Activated CD8-positive, alpha-beta T cell treated with anti-CD3 and anti-CD28 coated beads for 36 hours (primary cell): ENCODE data around the gene RGS14. TPM values are rescaled to one million over a fixed set of nuclear protein-coding genes. Genes with fewer than 3 reads are reported as not detected.

Source experiments
- ATAC-seq: fragments of 200-7000 bp; cut with Tn5 transposase; one replicate; pipeline ENCODE4 v1.10.0; 2021; ENCODE audit warnings: mild to moderate bottlenecking, moderate library complexity
- CTCF ChIA-PET: fragments of 350-600 bp; sonication (Branson Sonifier 250); formaldehyde crosslinking; loops from one replicate; lab custom pipeline; 2021; ENCODE audit warnings: antibody characterized with exemption; lab: Charles Lee
- POLR2A ChIA-PET: fragments of 350-600 bp; sonication (Branson Sonifier 250); formaldehyde crosslinking; loops from one replicate; lab custom pipeline; 2021; ENCODE audit warnings: antibody characterized with exemption; lab: Charles Lee
- DNase-seq: peaks from one replicate; pipeline ENCODE4 v3.0.0-alpha.2; 2020
- H3K27ac Mint-ChIP-seq: one replicate; pipeline ENCODE4 v1.8.0; 2021; ENCODE audit warnings: mild to moderate bottlenecking, mixed read lengths
- H3K27me3 Mint-ChIP-seq: one replicate; pipeline ENCODE4 v1.8.0; 2021; ENCODE audit warnings: mixed read lengths
- H3K36me3 Mint-ChIP-seq: one replicate; pipeline ENCODE4 v1.8.0; 2021; ENCODE audit warnings: low read depth, mixed read lengths
- H3K4me1 Mint-ChIP-seq: one replicate; pipeline ENCODE4 v1.8.0; 2021; ENCODE audit warnings: low read depth, mixed read lengths
- H3K4me3 Mint-ChIP-seq: one replicate; pipeline ENCODE4 v1.8.0; 2021; ENCODE audit warnings: mild to moderate bottlenecking, moderate library complexity, mixed read lengths
- H3K9me3 Mint-ChIP-seq: one replicate; pipeline ENCODE4 v1.8.0; 2021; ENCODE audit warnings: mixed read lengths
- intact Hi-C: fragments of 100-400 bp; cut with micrococcal nuclease; formaldehyde crosslinking; loops from one replicate; pipeline ENCODE4 v1.10.0; 2022
- total RNA-seq, 2 experiments: library from RNA; stranded (reverse); gene quantifications; one replicate each; pipeline ENCODE4 v1.2.3, GENCODE V29; 2021
- TF ChIP-seq, protein P1 (sequence below): fragments of 200-600 bp; IDR thresholded peaks from one replicate; pipeline ENCODE4 v1.8.0; 2022; ENCODE audit warnings: antibody characterized with exemption, mild to moderate bottlenecking

Gene RGS14
- total RNA-seq, 2 experiments from 2014 or later: 50.4 to 52.5 TPM

GRCh38 chr5:177405312-177405711 is 47.6 kb downstream of the RGS14 start:
- H3K4me1 Mint-ChIP-seq: peaks cover 26% of the 10 kb centered on the region
- H3K27me3 Mint-ChIP-seq: peaks cover 23% of the 10 kb centered on the region
- TF ChIP-seq, protein P1, sequence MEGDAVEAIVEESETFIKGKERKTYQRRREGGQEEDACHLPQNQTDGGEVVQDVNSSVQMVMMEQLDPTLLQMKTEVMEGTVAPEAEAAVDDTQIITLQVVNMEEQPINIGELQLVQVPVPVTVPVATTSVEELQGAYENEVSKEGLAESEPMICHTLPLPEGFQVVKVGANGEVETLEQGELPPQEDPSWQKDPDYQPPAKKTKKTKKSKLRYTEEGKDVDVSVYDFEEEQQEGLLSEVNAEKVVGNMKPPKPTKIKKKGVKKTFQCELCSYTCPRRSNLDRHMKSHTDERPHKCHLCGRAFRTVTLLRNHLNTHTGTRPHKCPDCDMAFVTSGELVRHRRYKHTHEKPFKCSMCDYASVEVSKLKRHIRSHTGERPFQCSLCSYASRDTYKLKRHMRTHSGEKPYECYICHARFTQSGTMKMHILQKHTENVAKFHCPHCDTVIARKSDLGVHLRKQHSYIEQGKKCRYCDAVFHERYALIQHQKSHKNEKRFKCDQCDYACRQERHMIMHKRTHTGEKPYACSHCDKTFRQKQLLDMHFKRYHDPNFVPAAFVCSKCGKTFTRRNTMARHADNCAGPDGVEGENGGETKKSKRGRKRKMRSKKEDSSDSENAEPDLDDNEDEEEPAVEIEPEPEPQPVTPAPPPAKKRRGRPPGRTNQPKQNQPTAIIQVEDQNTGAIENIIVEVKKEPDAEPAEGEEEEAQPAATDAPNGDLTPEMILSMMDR: no peak
- H3K27ac Mint-ChIP-seq: no peak overlapping the region
- no peaks in the 10 kb centered on the region for H3K36me3 Mint-ChIP-seq
- CTCF ChIA-PET: interaction anchor here (1.1 to 10.5 kb wide), 17 partner anchors 10 to 292 kb away, joined by 3 to 415 read pairs (median 39); partner anchors contain the start of genes DOK3, GRK6, MXD3 and PRR7
- no peak for ATAC-seq
- POLR2A ChIA-PET: interaction anchor here (0.9 to 7.4 kb wide), 8 partner anchors 16 to 93 kb away, joined by 3 to 140 read pairs (median 28); partner anchors contain the start of genes GRK6, MXD3 and PRR7
- H3K4me3 Mint-ChIP-seq: peak overlapping the region; percentile 73
- intact Hi-C loops: no loop called here
- DNase-seq: no peak
- no peaks in the 10 kb centered on the region for H3K9me3 Mint-ChIP-seq

- Mint-ChIP-seq H3K4me1 (peaks cover 30% of the 10 kb centered on the region), H3K27me3 (peaks cover 23% of the 10 kb centered on the region), H3K4me3 (no peak overlapping the region), H3K36me3 (no peaks in the 10 kb centered on the region), H3K9me3 (no peaks in the 10 kb centered on the region), H3K27ac (no peak overlapping the region)
- TF ChIP-seq, protein P1: no peak
- DNase-seq (no peak), ATAC-seq (no peak)
- POLR2A ChIA-PET: interaction anchor here (3.3 to 7.4 kb wide), 5 partner anchors 22 to 48 kb away, joined by 11 to 140 read pairs (median 45); partner anchors contain the start of genes GRK6 and PRR7
- CTCF ChIA-PET: interaction anchor here (2.3 to 10.5 kb wide), 10 partner anchors 10 to 96 kb away, joined by 6 to 415 read pairs (median 62); partner anchors contain the start of genes GRK6, MXD3 and PRR7
- intact Hi-C loops: no loop called here
Observed at GRCh38 chr5:177405805-177406204, 48.1 kb downstream of the RGS14 start.

- H3K36me3 Mint-ChIP-seq: no peaks in the 10 kb centered on the region
- no peak within 1 kb of the TSS for H3K4me3 Mint-ChIP-seq
- intact Hi-C loops: no loop called here
- H3K9me3 Mint-ChIP-seq: no peaks in the 10 kb centered on the region
- POLR2A ChIA-PET: interaction anchor here (0.9 to 2.3 kb wide), 12 partner anchors 9 to 81 kb away, joined by 3 to 13 read pairs (median 4); partner anchors contain the start of genes GRK6 and PRR7
- TF ChIP-seq, protein P1: no peak
- CTCF ChIA-PET: interaction anchor here (1.4 to 10.5 kb wide), 5 partner anchors 16 to 92 kb away, joined by 4 to 415 read pairs (median 6); partner anchors contain the start of genes GRK6 and PRR7
- DNase-seq: no peak
- no peak within 1 kb of the TSS for H3K27ac Mint-ChIP-seq
- H3K27me3 Mint-ChIP-seq: no peaks in the 10 kb centered on the region
- peaks cover 44% of the 10 kb centered on the region for H3K4me1 Mint-ChIP-seq
- no peak for ATAC-seq
Observed at GRCh38 chr5:177409043-177409801, 51.5 kb downstream of the RGS14 start, which contains the start of gene F12. Gene F12 (minus strand): TSS chr5:177409564. CDS start chr5:177409527, 37 bp downstream.

DNA sequence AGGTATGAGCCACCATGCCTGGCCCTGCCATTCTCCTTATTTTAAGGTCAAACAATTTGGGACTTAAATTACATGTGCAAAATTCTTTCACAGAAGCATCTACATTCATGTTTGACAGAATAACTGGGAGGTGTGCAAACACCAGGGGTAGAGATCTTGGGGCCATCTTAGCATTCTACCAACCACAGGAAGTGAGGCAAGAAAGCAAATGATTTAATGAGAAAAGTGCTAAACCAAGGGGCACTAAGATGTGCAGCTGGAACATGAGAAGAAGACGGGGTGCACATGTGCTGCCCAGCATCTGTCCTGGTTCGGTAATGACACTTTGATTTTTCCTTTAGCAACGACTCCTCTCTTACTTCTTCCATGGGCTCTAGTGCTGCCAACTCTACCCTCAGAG is 52.9 kb downstream of the RGS14 start:
- DNase-seq (no peak), ATAC-seq (no peak)
- TF ChIP-seq, protein P1: no peak
- Mint-ChIP-seq H3K36me3 (no peaks in the 10 kb centered on the region), H3K4me1 (peaks cover 42% of the 10 kb centered on the region), H3K9me3 (no peaks in the 10 kb centered on the region), H3K27me3 (no peaks in the 10 kb centered on the region), H3K4me3 (no peak overlapping the region), H3K27ac (no peak overlapping the region)
- ChIA-PET CTCF (interaction anchor here (0.7 to 10.5 kb wide), 2 partner anchors 21 to 37 kb away, joined by 3 to 415 read pairs; partner anchors contain the start of gene PRR7), POLR2A (interaction anchor here (0.7 to 1.2 kb wide), 2 partner anchors 18 to 34 kb away, joined by 3 to 6 read pairs; no protein-coding TSS in a partner anchor)
- intact Hi-C loops: no loop called here
